A549 (cell line): ENCODE results near the gene SLC25A13. TPM values are rescaled to one million over a fixed set of nuclear protein-coding genes. Genes with fewer than 3 reads are reported as not detected.

ENCODE experiments used
- ATAC-seq, 2 experiments: fragments of 200-7000 bp in 1 of 2; fragments of >200 bp in 1 of 2; cut with Nextera tagmentation in 1 of 2; cut with Tn5 transposase in 1 of 2; 3 replicates each; pipeline versions ENCODE4 v1.8.0 to v1.9.1; 2018 to 2020; ENCODE audit warnings: mild to moderate bottlenecking in 1 of 2, moderate library complexity in 1 of 2
- CTCF ChIA-PET: fragments of 300-600 bp; sonication (Branson Sonifier 250); formaldehyde crosslinking; extraction: SDS; loops from one replicate; lab custom pipeline; 2021; ENCODE audit warnings: antibody characterized with exemption, inconsistent platforms; lab: Yijun Ruan, JAX
- POLR2A ChIA-PET: fragments of 350-600 bp; formaldehyde crosslinking; extraction: SDS; loops from one replicate; lab custom pipeline; 2021; ENCODE audit warnings: antibody characterized with exemption, inconsistent platforms; lab: Yijun Ruan, JAX
- DNase-seq, 2 experiments: peaks; one replicate each; pipeline versions ENCODE4 v3.0.0 to v3.0.0-alpha.2; 2011 to 2016; ENCODE audit warnings: low read depth in 1 of 2, low spot score in 1 of 2
- FAIRE-seq: peaks from 2 replicates; lab custom pipeline; 2011; peaks lifted over from hg19 to GRCh38; lab: Jason Lieb, UNC
- H3K27ac ChIP-seq, 2 experiments: fragments of >200 bp; sonication (Bioruptor Twin); formaldehyde crosslinking; 3 replicates each; pipeline ENCODE4 v1.5.1; 2016 to 2017
- H3K4me1 ChIP-seq: fragments of >200 bp; sonication (Bioruptor Twin); formaldehyde crosslinking; 3 replicates; pipeline ENCODE4 v1.6.1; 2016
- H3K4me2 ChIP-seq: fragments of >200 bp; sonication (Bioruptor Twin); formaldehyde crosslinking; 3 replicates; pipeline ENCODE4 v1.6.1; 2016
- H3K4me3 ChIP-seq: fragments of >200 bp; sonication (Bioruptor Twin); formaldehyde crosslinking; 3 replicates; pipeline ENCODE4 v1.5.1; 2016
- H3K9me3 ChIP-seq: fragments of >200 bp; sonication (Bioruptor Twin); formaldehyde crosslinking; 3 replicates; pipeline ENCODE4 v1.6.1; 2016
- BCL3 ChIP-seq: fragments of >200 bp; sonication (Bioruptor Twin); formaldehyde crosslinking; IDR thresholded peaks from 3 replicates; pipeline ENCODE4 v1.6.1; 2016
- BHLHE40 ChIP-seq: IDR thresholded peaks from 2 replicates; pipeline ENCODE4 v1.6.1; 2012; ENCODE audit warnings: low read depth, low read length, inconsistent platforms
- CBX2 ChIP-seq: fragments of 200-600 bp; sonication (generic); IDR thresholded peaks from 2 replicates; pipeline ENCODE4 v1.6.1; 2016; ENCODE audit warnings: low read depth, mild to moderate bottlenecking, borderline replicate concordance
- CBX8 ChIP-seq: fragments of 200-600 bp; sonication (generic); IDR thresholded peaks from 2 replicates; pipeline ENCODE4 v1.6.1; 2016
- CHD2 ChIP-seq: fragments of 150-350 bp; IDR thresholded peaks from 2 replicates; pipeline ENCODE4 v1.6.1; 2014; ENCODE audit warnings: low read length; ENCODE audit not compliant: partially characterized antibody
- CHD4 ChIP-seq: fragments of 200-600 bp; sonication (generic); IDR thresholded peaks from 2 replicates; pipeline ENCODE4 v1.6.1; 2016; ENCODE audit warnings: antibody characterized with exemption, mild to moderate bottlenecking, borderline replicate concordance
- EHMT2 ChIP-seq: fragments of 200-600 bp; sonication (generic); IDR thresholded peaks from 2 replicates; pipeline ENCODE4 v1.6.1; 2016; ENCODE audit warnings: antibody characterized with exemption, low read depth, mild to moderate bottlenecking, moderate library complexity
- EP300 ChIP-seq, 2 experiments: fragments of >200 bp; sonication (Bioruptor Twin); formaldehyde crosslinking; IDR thresholded peaks; 2 replicates in 1 of 2; 3 replicates in 1 of 2; pipeline ENCODE4 v1.6.1; 2016 to 2017
- FOSL2 ChIP-seq, 2 experiments: fragments of 450-650 bp in 1 of 2; fragments of >200 bp in 1 of 2; sonication (Bioruptor Twin) in 1 of 2; formaldehyde crosslinking; IDR thresholded peaks; 2 replicates each; pipeline versions ENCODE4 v1.5.0 to v1.6.1; 2016 to 2020; ENCODE audit warnings: mild to moderate bottlenecking in 1 of 2, moderate library complexity in 1 of 2
- FOXS1 ChIP-seq: fragments of 250-450 bp; sonication (Bioruptor Pico); IDR thresholded peaks from 2 replicates; pipeline ENCODE4 v1.5.0; 2020; ENCODE audit warnings: mild to moderate bottlenecking, moderate library complexity
- GATA3 ChIP-seq: IDR thresholded peaks from 2 replicates; pipeline ENCODE4 v1.6.1; 2012; ENCODE audit warnings: borderline replicate concordance
- HDAC2 ChIP-seq: fragments of 200-600 bp; sonication (generic); IDR thresholded peaks from 2 replicates; pipeline ENCODE4 v1.6.1; 2016
- JUNB ChIP-seq: fragments of >200 bp; sonication (Bioruptor Twin); formaldehyde crosslinking; IDR thresholded peaks from 2 replicates; pipeline ENCODE4 v1.6.1; 2016
- KDM1A ChIP-seq: fragments of 200-600 bp; sonication (generic); IDR thresholded peaks from 2 replicates; pipeline ENCODE4 v1.6.1; 2016; ENCODE audit warnings: low read depth, mild to moderate bottlenecking
- MAFK ChIP-seq: fragments of 450-650 bp; IDR thresholded peaks from 2 replicates; pipeline ENCODE4 v1.6.1; 2014; ENCODE audit not compliant: partially characterized antibody
- PBX3 ChIP-seq: IDR thresholded peaks from 2 replicates; pipeline ENCODE4 v1.6.1; 2012
- POLR2A ChIP-seq: IDR thresholded peaks from 2 replicates; pipeline ENCODE4 v1.6.1; 2012; ENCODE audit warnings: mild to moderate bottlenecking, low read length
- RARB ChIP-seq: fragments of 250-450 bp; sonication (Bioruptor Pico); IDR thresholded peaks from 2 replicates; pipeline ENCODE4 v1.8.0; 2021; ENCODE audit warnings: mild to moderate bottlenecking, moderate library complexity
- REST ChIP-seq: fragments of 200-600 bp; sonication (generic); IDR thresholded peaks from 2 replicates; pipeline ENCODE4 v1.6.1; 2016; ENCODE audit warnings: antibody characterized with exemption, mild to moderate bottlenecking, moderate library complexity
- RFX5 ChIP-seq: fragments of 450-650 bp; IDR thresholded peaks from 2 replicates; pipeline ENCODE4 v1.7.1; 2014; ENCODE audit warnings: antibody characterized with exemption, mild to moderate bottlenecking, moderate library complexity
- RNF2 ChIP-seq: fragments of 200-600 bp; sonication (generic); IDR thresholded peaks from 2 replicates; pipeline ENCODE4 v1.6.1; 2016; ENCODE audit warnings: low read depth, mild to moderate bottlenecking, antibody characterized with exemption, moderate library complexity, borderline replicate concordance
- USF2 ChIP-seq: fragments of 450-650 bp; IDR thresholded peaks from 2 replicates; pipeline ENCODE4 v1.6.1; 2014; ENCODE audit warnings: antibody characterized with exemption
- ZFP36 ChIP-seq: fragments of 450-650 bp; IDR thresholded peaks from 2 replicates; pipeline ENCODE4 v1.6.1; 2014; ENCODE audit warnings: borderline replicate concordance; ENCODE audit not compliant: partially characterized antibody
- ZSCAN20 ChIP-seq: fragments of 250-450 bp; sonication (Bioruptor Pico); IDR thresholded peaks from 2 replicates; pipeline ENCODE4 v1.8.0; 2022; ENCODE audit warnings: mild to moderate bottlenecking, moderate library complexity
- WGBS: methylation state at CpG from one replicate; pipeline ENCODE4 v1.1.6; 2017; ENCODE audit errors: missing lambda C conversion rate; 5-methylcytosine and 5-hydroxymethylcytosine counted together
- polyA plus RNA-seq, 4 experiments: library from polyadenylated mRNA; depleted of rRNA in 3 of 4; stranded (reverse); fragments of >200 nt; fragmentation: RNase III in 1 of 4; extraction: RNeasy Plus Mini Kit Qiagen cat#74134 plus additional on column Dnase treatment in 1 of 4; gene quantifications; 2 replicates in 3 of 4; 3 replicates in 1 of 4; pipeline ENCODE4 v1.2.3, GENCODE V29; 2011 to 2017

The SLC25A13 gene
- polyA plus RNA-seq, 2 of the 4 experiments (the other 2 are of a cell fraction): 32.7 to 51.0 TPM

DNA sequence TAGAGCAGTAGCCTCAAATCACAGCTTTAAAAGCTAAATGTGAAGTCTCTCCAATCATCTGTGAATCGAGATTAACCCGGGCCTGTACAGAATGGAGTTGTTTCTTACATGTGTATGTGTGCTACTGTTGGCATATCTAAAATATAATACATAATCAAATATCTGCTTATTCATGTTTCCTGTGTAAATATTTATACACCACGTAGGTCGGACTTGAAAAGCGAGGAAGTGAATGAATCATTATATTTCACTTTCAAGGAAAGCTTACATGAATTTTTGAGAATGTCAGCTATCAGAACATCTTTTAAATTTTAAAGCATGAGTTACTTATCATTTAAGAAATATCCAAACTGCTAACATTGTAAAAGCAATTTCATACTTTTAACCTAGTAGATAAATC, 233.3 kb downstream of the SLC25A13 start:
- 2% methylated on average over 5 of the region's 5 CpGs for WGBS
- CTCF ChIA-PET: no interaction called here
- Histone ChIP-seq H3K9me3 (no peaks in the 10 kb centered on the region), H3K4me1 (peaks cover 26% of the 10 kb centered on the region; the same call in 2 of the 3 replicates), H3K27ac (no peak overlapping the region), H3K4me3 (no peak overlapping the region), H3K4me2 (peak overlapping the region; percentile 55)
- TF ChIP-seq JUNB (peak; percentile 74; the same call in 1 of the 2 replicates), CHD4 (no peak), FOSL2 (IDR thresholded peaks at IDR 0.05) (peak; percentile 44; the same call in 1 of the 2 replicates), FOSL2 (CRISPR knock-in tag; IDR thresholded peaks at IDR 0.05) (peak; percentile 42; the same call in 1 of the 2 replicates), BCL3 (no peak), RNF2 (no peak), ZSCAN20 (CRISPR knock-in tag) (no peak), EP300 (IDR thresholded peaks at IDR 0.05) (no peak; a peak in 1 of 5 replicates), CHD2 (no peak), POLR2A (no peak), CBX8 (no peak), PBX3 (no peak), REST (no peak), KDM1A (no peak), BHLHE40 (no peak), RFX5 (no peak), GATA3 (0 out of 2 replicates have a peak, but pooled peaks have one; percentile 15), USF2 (no peak), MAFK (peak; percentile 23), FOXS1 (no peak), HDAC2 (no peak), EHMT2 (no peak), CBX2 (no peak), RARB (CRISPR knock-in tag) (no peak), ZFP36 (no peak)
- POLR2A ChIA-PET: no interaction called here
- peak in 1 of 2 experiments; percentile 62; a peak in 4 of 6 replicates for ATAC-seq
- FAIRE-seq: no peak
- peak in 1 of 2 experiments; percentile 38 for DNase-seq
